CD4-positive, alpha-beta T cell (primary cell): Measurements from ENCODE around the gene IGSF5. TPM values are rescaled to one million over a fixed set of nuclear protein-coding genes. Genes with fewer than 3 reads are reported as not detected.

Experiments used
- ATAC-seq: fragments of 200-7000 bp; cut with Tn5 transposase; one replicate; pipeline ENCODE4 v1.10.0; 2022; ENCODE audit warnings: mild to moderate bottlenecking; ENCODE audit not compliant: poor library complexity
- CTCF ChIA-PET: fragments of 350-600 bp; sonication (Branson Sonifier 250); formaldehyde crosslinking; loops from one replicate; lab custom pipeline; 2021; ENCODE audit warnings: antibody characterized with exemption, inconsistent platforms; lab: Charles Lee
- POLR2A ChIA-PET: fragments of 350-600 bp; sonication (Branson Sonifier 250); formaldehyde crosslinking; loops from one replicate; lab custom pipeline; 2021; ENCODE audit warnings: antibody characterized with exemption, inconsistent platforms; lab: Charles Lee
- DNase-seq, 14 experiments: peaks; one replicate each; pipeline ENCODE4 v3.0.0-alpha.2; 2013 to 2020; ENCODE audit warnings: mixed read lengths in 2 of 14
- H3K27ac ChIP-seq, 2 donors: one replicate each; pipeline versions ENCODE4 v1.5.1 to v1.7.0; 2013; ENCODE audit warnings: low read length in 2 of 2, low read depth in 1 of 2, mild to moderate bottlenecking in 1 of 2
- H3K27me3 ChIP-seq, 2 experiments: 1 replicate in 1 of 2; 2 replicates in 1 of 2; pipeline versions ENCODE4 v1.6.1 to v1.7.0; 2013; ENCODE audit warnings: low read length in 2 of 2, control low read depth in 1 of 2, mild to moderate bottlenecking in 1 of 2, moderate library complexity in 1 of 2; ENCODE audit not compliant: insufficient read depth in 2 of 2, control insufficient read depth in 1 of 2
- H3K36me3 ChIP-seq: one replicate; pipeline ENCODE4 v1.6.1; 2013; ENCODE audit warnings: low read length, control low read depth; ENCODE audit not compliant: insufficient read depth
- H3K4me1 ChIP-seq: one replicate; pipeline ENCODE4 v1.6.1; 2013; ENCODE audit warnings: low read length, control low read depth; ENCODE audit not compliant: insufficient read depth
- H3K4me3 ChIP-seq: one replicate; pipeline ENCODE4 v1.5.1; 2013; ENCODE audit warnings: mild to moderate bottlenecking, low read length, moderate library complexity
- H3K9me3 ChIP-seq, 2 experiments: 1 replicate in 1 of 2; 2 replicates in 1 of 2; pipeline versions ENCODE4 v1.6.1 to v1.7.0; 2013; ENCODE audit warnings: low read length in 2 of 2, mild to moderate bottlenecking in 2 of 2, control low read depth in 1 of 2, moderate library complexity in 1 of 2; ENCODE audit not compliant: control insufficient read depth in 1 of 2, insufficient read depth in 1 of 2
- H3K27ac Mint-ChIP-seq: one replicate; pipeline ENCODE4 v1.8.0; 2020; ENCODE audit warnings: mixed read lengths
- H3K27me3 Mint-ChIP-seq: one replicate; pipeline ENCODE4 v1.8.0; 2021; ENCODE audit warnings: mixed read lengths
- H3K36me3 Mint-ChIP-seq: one replicate; pipeline ENCODE4 v1.8.0; 2021; ENCODE audit warnings: low read depth, mixed read lengths
- H3K4me1 Mint-ChIP-seq: one replicate; pipeline ENCODE4 v1.8.0; 2021; ENCODE audit warnings: low read depth, mixed read lengths
- H3K4me3 Mint-ChIP-seq: one replicate; pipeline ENCODE4 v1.8.0; 2020; ENCODE audit warnings: mild to moderate bottlenecking, mixed read lengths
- H3K9me3 Mint-ChIP-seq: one replicate; pipeline ENCODE4 v1.8.0; 2020; ENCODE audit warnings: mixed read lengths
- intact Hi-C, 2 experiments: fragments of 100-400 bp; cut with DNase I in 1 of 2; cut with micrococcal nuclease in 1 of 2; formaldehyde crosslinking; loops; one replicate each; pipeline versions ENCODE4 v1.15.1 to v1.9.0; 2023 to 2025; cut with DNase I, micrococcal nuclease
- total RNA-seq, 174 experiments: library from RNA in 2 of 174; stranded (reverse) in 2 of 174; gene quantifications; one replicate each; pipeline ENCODE4 v1.2.3 and lab custom pipeline; 2021 to 2026
- TF ChIP-seq, protein P1 (sequence below): fragments of 200-600 bp; IDR thresholded peaks from one replicate; pipeline ENCODE4 v1.8.0; 2022; ENCODE audit warnings: antibody characterized with exemption, mild to moderate bottlenecking

IGSF5 gene
- total RNA-seq, 2 experiments from 2014 or later = not detected

DNA sequence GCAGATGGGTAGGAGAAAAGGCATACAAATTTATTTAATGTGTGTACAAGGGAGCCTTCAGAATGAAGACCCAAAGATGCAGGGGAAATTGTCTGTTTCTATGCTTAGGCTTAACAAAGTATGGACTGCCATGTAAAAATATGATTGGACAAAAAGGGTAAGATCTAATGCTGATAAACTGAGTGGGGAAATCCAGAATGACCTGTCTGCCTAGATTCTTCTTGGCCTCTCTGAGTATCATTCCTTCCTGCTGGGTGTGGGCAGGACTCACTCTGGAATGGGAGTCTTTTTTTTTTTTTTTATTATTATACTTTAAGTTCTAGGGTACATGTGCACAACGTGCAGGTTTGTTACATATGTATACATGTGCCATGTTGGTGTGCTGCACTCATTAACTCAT is 61.0 kb downstream of the IGSF5 start:
- intact Hi-C loops = no loop called here
- POLR2A ChIA-PET = no interaction called here
- Histone ChIP-seq H3K36me3 (no peaks in the 10 kb centered on the region), H3K4me3 (no peak overlapping the region), H3K4me1 (no peaks in the 10 kb centered on the region), H3K27me3 (no peaks in the 10 kb centered on the region), H3K27ac (no peak overlapping the region), H3K9me3 (peaks cover 0 to 13% of the 10 kb centered on the region in 2 experiments)
- peaks cover 8% of the 10 kb centered on the region for H3K27me3 Mint-ChIP-seq
- no peaks in the 10 kb centered on the region for H3K4me1 Mint-ChIP-seq
- H3K9me3 Mint-ChIP-seq = peaks cover 2% of the 10 kb centered on the region
- ATAC-seq (no peak), DNase-seq (no peak)
- H3K36me3 Mint-ChIP-seq = no peaks in the 10 kb centered on the region
- H3K27ac Mint-ChIP-seq = no peak overlapping the region
- no peak overlapping the region for H3K4me3 Mint-ChIP-seq
- TF ChIP-seq, protein P1, sequence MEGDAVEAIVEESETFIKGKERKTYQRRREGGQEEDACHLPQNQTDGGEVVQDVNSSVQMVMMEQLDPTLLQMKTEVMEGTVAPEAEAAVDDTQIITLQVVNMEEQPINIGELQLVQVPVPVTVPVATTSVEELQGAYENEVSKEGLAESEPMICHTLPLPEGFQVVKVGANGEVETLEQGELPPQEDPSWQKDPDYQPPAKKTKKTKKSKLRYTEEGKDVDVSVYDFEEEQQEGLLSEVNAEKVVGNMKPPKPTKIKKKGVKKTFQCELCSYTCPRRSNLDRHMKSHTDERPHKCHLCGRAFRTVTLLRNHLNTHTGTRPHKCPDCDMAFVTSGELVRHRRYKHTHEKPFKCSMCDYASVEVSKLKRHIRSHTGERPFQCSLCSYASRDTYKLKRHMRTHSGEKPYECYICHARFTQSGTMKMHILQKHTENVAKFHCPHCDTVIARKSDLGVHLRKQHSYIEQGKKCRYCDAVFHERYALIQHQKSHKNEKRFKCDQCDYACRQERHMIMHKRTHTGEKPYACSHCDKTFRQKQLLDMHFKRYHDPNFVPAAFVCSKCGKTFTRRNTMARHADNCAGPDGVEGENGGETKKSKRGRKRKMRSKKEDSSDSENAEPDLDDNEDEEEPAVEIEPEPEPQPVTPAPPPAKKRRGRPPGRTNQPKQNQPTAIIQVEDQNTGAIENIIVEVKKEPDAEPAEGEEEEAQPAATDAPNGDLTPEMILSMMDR = no peak
- CTCF ChIA-PET = no interaction called here

DNA sequence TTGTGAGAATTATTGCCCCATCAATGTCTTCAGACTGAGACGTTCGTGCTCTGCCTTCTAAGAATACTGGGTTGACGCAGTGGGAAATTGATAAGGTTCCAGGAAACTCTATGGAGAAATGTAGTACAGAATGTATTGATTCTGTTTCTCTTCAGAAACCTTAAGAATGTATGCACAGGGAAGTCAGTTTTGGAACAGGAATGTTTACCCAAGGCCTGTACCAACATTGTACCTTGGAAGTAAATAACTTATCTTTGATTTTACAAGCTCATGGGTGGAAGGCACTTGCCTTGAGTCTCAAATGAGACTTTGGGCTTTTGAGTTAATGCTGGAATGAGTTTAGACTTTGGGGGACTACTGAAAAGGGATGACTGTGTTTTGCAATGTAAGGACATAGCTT is 62.8 kb downstream of the IGSF5 start:
- ATAC-seq (no peak), DNase-seq (no peak)
- H3K4me3 ChIP-seq = no peak overlapping the region
- ChIA-PET CTCF (no interaction called here), POLR2A (no interaction called here)
- intact Hi-C loops = no loop called here
- Mint-ChIP-seq H3K4me3 (no peak overlapping the region), H3K4me1 (no peaks in the 10 kb centered on the region), H3K9me3 (peaks cover 2% of the 10 kb centered on the region), H3K36me3 (no peaks in the 10 kb centered on the region), H3K27ac (no peak overlapping the region), H3K27me3 (peaks cover 8% of the 10 kb centered on the region)
- peaks cover 0 to 13% of the 10 kb centered on the region in 2 experiments for H3K9me3 ChIP-seq
- no peaks in the 10 kb centered on the region for H3K4me1 ChIP-seq
- H3K36me3 ChIP-seq = no peaks in the 10 kb centered on the region
- H3K27me3 ChIP-seq = no peaks in the 10 kb centered on the region
- TF ChIP-seq, protein P1 = no peak
- H3K27ac ChIP-seq = no peak overlapping the region

DNA sequence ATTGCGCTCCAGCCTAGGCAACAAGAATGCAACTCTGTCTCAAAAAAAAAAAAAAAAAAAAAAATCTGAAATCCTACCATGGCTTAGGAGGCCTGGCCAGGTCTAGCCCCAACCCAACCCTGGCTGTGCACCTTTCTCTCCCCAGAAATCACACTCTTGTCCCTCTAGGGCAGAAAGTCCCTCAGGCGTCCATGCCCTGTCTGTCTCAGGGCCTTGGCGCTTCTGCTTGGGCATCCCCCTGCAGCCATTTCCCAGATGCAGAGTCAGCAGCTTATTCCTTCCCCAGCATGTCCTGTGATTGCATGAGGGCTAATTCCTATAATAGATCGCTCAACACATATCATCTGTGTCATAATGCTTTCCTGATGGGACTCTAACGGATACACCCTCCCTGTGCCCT is 65.0 kb downstream of the IGSF5 start:
- ChIA-PET CTCF (no interaction called here), POLR2A (no interaction called here)
- ATAC-seq (no peak), DNase-seq (no peak)
- peaks cover 2% of the 10 kb centered on the region for H3K9me3 Mint-ChIP-seq
- Histone ChIP-seq H3K27ac (no peak overlapping the region), H3K9me3 (peaks cover 0 to 13% of the 10 kb centered on the region in 2 experiments), H3K36me3 (no peaks in the 10 kb centered on the region), H3K4me1 (no peaks in the 10 kb centered on the region), H3K27me3 (no peaks in the 10 kb centered on the region), H3K4me3 (no peak overlapping the region)
- no peak overlapping the region for H3K27ac Mint-ChIP-seq
- peaks cover 8% of the 10 kb centered on the region for H3K27me3 Mint-ChIP-seq
- H3K36me3 Mint-ChIP-seq = no peaks in the 10 kb centered on the region
- intact Hi-C loops = no loop called here
- H3K4me3 Mint-ChIP-seq = no peak overlapping the region
- no peaks in the 10 kb centered on the region for H3K4me1 Mint-ChIP-seq
- TF ChIP-seq, protein P1 = no peak
